ENCODE results near the gene ANKRD13B. TPM values are rescaled to one million over a fixed set of nuclear protein-coding genes. Genes with fewer than 3 reads are reported as not detected.

Gene ANKRD13B
- total and polyA plus RNA-seq, 8 donors = 1.8 to 12.3 (median 4.2) TPM; not detected in 1

DNA sequence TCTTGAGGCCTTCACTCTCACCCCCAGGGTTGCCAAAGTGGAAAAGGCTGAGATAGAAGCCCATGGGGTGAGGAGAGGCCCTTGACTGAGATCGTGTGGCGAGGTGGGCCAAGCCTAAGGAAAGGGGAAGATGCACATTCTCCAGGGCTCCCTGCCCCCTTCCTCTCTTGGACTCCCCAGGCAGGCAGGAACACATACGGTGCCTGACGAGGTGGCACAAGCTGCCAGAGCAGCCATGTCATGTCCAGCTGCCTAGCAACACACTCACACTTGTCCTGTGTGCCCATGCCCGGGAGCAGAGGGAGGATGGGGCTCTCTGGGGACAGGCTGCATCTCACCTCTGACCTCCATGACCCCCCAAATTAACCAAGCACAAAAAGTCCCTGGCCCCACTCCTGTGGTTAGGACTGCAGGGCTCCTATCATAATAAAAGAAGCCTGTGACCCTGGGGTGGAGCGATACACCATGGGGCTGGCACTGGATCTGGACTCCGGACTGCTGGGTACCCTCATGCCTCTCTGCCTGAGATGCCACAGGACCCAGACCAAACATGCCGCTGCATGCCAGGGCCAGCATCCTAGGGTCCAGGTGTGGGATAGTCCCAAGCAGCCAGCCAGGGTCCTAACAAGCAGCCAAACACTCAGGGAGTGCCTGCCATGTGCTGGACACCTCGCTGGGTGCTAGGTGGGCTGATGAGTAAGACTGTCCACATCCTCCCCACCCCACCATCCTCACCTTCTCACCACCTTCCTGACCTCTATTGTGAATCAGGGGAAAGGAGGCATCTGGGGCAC lies 6.1 kb upstream of the ANKRD13B start:
- DNase-seq = peak in 1 of 2 donors; percentile 9
- Histone ChIP-seq H3K4me3 (peak overlapping the region in 2 of 4 donors; percentile 73 to 89), H3K36me3 (peaks cover 9 to 17% (median 16%) of the 10 kb centered on the region in 4 donors), H3K27ac (peak overlapping the region in 4 of 5 donors; percentile 27 to 85 (median 58)), H3K27me3 (no peaks in the 10 kb centered on the region), H3K4me1 (peaks cover 42 to 73% (median 61%) of the 10 kb centered on the region in 4 donors), H3K9me3 (no peaks in the 10 kb centered on the region)
- intact Hi-C loops (cut with DNase I; ENCODE audit: low total_unique reads) = no loop called here
- 71 to 87% (median 80%) methylated on average over 7 to 9 of the region's 9 CpGs for whole genome bisulfite sequencing, 5 donors
- no peak for TF ChIP-seq POLR2AphosphoS5 (IDR thresholded peaks at IDR 0.05)
- no peak for TF ChIP-seq EP300 (IDR thresholded peaks at IDR 0.05)
- TF ChIP-seq POLR2A (IDR thresholded peaks at IDR 0.05) = no peak
- TF ChIP-seq, protein P1, sequence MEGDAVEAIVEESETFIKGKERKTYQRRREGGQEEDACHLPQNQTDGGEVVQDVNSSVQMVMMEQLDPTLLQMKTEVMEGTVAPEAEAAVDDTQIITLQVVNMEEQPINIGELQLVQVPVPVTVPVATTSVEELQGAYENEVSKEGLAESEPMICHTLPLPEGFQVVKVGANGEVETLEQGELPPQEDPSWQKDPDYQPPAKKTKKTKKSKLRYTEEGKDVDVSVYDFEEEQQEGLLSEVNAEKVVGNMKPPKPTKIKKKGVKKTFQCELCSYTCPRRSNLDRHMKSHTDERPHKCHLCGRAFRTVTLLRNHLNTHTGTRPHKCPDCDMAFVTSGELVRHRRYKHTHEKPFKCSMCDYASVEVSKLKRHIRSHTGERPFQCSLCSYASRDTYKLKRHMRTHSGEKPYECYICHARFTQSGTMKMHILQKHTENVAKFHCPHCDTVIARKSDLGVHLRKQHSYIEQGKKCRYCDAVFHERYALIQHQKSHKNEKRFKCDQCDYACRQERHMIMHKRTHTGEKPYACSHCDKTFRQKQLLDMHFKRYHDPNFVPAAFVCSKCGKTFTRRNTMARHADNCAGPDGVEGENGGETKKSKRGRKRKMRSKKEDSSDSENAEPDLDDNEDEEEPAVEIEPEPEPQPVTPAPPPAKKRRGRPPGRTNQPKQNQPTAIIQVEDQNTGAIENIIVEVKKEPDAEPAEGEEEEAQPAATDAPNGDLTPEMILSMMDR (IDR thresholded peaks at IDR 0.05) = no peak

DNA sequence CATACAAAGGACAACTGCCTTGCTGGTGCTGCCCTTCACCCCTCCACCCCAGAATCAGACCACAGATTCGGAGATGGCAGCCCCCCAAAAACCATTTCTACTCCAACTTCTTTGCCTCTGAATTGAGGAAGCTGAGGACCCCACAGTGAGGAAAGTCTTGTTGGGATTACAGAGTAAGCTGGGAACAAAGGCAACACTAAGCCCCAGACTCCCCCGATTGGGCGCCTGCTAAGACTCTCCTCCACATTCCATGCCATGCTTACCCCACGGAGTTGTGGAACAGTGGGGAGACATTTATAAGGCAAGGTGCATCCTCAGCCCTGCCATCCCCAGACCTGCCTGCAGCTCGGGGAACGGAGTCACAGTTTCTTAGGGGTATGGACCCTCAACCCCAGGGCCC lies 5.3 kb upstream of the ANKRD13B start:
- DNase-seq = peak in 1 of 2 donors; percentile 4
- H3K27me3 ChIP-seq = no peaks in the 10 kb centered on the region
- TF ChIP-seq POLR2A (IDR thresholded peaks at IDR 0.05) (no peak), EP300 (IDR thresholded peaks at IDR 0.05) (no peak), POLR2AphosphoS5 (IDR thresholded peaks at IDR 0.05) (no peak)
- TF ChIP-seq, protein P1 (IDR thresholded peaks at IDR 0.05) = no peak
- intact Hi-C loops (cut with DNase I; ENCODE audit: low total_unique reads) = no loop called here
- peaks cover 49 to 80% (median 68%) of the 10 kb centered on the region in 4 donors for H3K4me1 ChIP-seq
- no peaks in the 10 kb centered on the region for H3K9me3 ChIP-seq
- peaks cover 2 to 10% (median 9%) of the 10 kb centered on the region in 4 donors for H3K36me3 ChIP-seq
- 82 to 91% (median 83%) methylated on average over 4 to 6 of the region's 6 CpGs for WGBS, 5 donors
- peak overlapping the region; percentile 73 to 89 (median 84) for H3K4me3 ChIP-seq
- peak overlapping the region in 4 of 5 donors; percentile 74 to 90 (median 82) for H3K27ac ChIP-seq

DNA sequence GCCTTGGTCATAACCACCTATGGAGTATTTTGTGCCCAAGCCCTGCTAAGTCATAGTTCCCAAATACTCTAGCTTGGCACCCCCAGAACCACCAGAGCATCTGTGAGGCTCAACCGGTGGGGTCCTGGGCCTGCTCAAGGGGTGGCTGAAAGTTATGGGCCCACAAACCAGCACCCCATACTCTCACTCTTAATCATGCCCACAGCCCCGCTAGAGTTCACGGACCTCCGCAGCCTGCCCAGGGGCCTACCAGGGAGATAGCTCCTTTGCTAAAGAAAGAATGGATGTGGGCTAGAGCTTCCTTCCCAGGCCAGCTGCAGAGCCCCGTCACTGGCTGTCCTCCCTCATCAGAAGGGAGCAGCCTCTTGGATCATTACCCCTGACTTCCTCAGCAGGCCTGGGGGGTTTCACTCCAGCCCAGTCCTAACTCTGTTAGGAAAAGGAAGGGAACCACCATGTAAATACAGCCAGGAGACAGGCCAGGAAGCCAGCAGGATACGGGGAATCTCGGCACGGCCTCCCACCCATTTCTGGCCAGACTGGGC lies 4.8 kb upstream of the ANKRD13B start:
- DNase-seq = peak in 1 of 2 donors; percentile 27
- Histone ChIP-seq H3K36me3 (peaks cover 0 to 5% (median 4%) of the 10 kb centered on the region in 4 donors), H3K27me3 (no peaks in the 10 kb centered on the region), H3K4me3 (peak overlapping the region; percentile 73 to 89 (median 84)), H3K9me3 (no peaks in the 10 kb centered on the region), H3K4me1 (peaks cover 53 to 83% (median 72%) of the 10 kb centered on the region in 4 donors), H3K27ac (peak overlapping the region; percentile 69 to 90 (median 80))
- 32 to 40% (median 35%) methylated on average over 7 to 8 of the region's 8 CpGs for WGBS, 5 donors
- intact Hi-C loops (cut with DNase I; ENCODE audit: low total_unique reads) = no loop called here
- TF ChIP-seq, protein P1 (IDR thresholded peaks at IDR 0.05) = no peak
- TF ChIP-seq EP300 (IDR thresholded peaks at IDR 0.05) = no peak
- TF ChIP-seq POLR2A (IDR thresholded peaks at IDR 0.05) = no peak
- no peak for TF ChIP-seq POLR2AphosphoS5 (IDR thresholded peaks at IDR 0.05)

DNA sequence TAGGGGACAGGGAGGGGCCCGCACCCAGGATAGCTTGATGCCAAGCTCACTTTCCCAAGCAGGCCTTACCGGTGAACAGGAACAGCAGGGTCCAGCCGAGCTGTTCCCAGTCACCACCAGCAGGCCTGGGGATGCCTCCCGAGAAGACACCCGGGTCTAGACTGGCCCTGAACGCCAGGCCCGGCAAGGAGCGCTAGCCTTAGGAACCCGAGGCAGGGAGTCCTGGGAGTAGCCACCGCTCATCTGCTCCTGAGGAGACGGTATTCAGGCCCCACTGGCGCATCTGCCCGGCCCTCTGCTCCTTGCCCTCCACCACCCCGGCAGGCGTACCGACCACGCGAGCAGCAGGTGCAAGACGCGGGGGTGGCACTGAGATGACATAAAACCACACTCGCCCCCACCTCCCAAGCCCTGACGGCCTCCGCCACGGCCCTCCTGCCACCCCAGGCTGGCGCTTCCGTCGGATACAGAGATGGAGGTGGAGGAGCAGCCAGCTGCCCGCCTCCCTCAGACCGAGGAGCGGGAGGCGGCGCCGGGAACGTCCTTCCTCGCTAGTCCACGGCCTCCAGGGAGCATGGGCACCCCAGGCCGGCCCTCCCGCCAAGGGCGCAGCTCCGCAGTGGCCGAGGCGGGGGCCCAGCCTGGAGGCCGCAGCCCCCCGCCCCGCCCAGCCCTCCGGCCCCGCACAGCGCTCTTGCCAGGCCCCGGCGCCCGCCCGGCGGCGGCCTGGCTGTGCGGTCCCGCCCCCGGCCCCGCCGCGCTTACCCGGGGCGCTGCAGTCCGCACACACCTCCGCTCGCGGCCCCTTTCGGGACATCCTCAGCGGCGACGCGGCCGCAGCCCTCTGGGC lies 4.1 kb upstream of the ANKRD13B start:
- intact Hi-C loops (cut with DNase I; ENCODE audit: low total_unique reads) = no loop called here
- WGBS, 5 donors = 0 to 1% (median 1%) methylated on average over 25 to 72 of the region's 72 CpGs
- peak in 1 of 2 donors; percentile 67 for DNase-seq
- Histone ChIP-seq H3K4me3 (peak overlapping the region; percentile 73 to 89 (median 84)), H3K4me1 (peaks cover 56 to 85% (median 76%) of the 10 kb centered on the region in 4 donors), H3K36me3 (no peaks in the 10 kb centered on the region), H3K27ac (peak overlapping the region; percentile 69 to 90 (median 80)), H3K9me3 (no peaks in the 10 kb centered on the region), H3K27me3 (peaks cover 0 to 3% (median 0%) of the 10 kb centered on the region in 3 donors)
- TF ChIP-seq, protein P1 (IDR thresholded peaks at IDR 0.05) = no peak
- TF ChIP-seq POLR2AphosphoS5 (IDR thresholded peaks at IDR 0.05) = no peak
- no peak for TF ChIP-seq EP300 (IDR thresholded peaks at IDR 0.05)
- no peak for TF ChIP-seq POLR2A (IDR thresholded peaks at IDR 0.05)

All from stomach (tissue), 9 donors.